ENCODE data around the gene SLC38A5.

DNA sequence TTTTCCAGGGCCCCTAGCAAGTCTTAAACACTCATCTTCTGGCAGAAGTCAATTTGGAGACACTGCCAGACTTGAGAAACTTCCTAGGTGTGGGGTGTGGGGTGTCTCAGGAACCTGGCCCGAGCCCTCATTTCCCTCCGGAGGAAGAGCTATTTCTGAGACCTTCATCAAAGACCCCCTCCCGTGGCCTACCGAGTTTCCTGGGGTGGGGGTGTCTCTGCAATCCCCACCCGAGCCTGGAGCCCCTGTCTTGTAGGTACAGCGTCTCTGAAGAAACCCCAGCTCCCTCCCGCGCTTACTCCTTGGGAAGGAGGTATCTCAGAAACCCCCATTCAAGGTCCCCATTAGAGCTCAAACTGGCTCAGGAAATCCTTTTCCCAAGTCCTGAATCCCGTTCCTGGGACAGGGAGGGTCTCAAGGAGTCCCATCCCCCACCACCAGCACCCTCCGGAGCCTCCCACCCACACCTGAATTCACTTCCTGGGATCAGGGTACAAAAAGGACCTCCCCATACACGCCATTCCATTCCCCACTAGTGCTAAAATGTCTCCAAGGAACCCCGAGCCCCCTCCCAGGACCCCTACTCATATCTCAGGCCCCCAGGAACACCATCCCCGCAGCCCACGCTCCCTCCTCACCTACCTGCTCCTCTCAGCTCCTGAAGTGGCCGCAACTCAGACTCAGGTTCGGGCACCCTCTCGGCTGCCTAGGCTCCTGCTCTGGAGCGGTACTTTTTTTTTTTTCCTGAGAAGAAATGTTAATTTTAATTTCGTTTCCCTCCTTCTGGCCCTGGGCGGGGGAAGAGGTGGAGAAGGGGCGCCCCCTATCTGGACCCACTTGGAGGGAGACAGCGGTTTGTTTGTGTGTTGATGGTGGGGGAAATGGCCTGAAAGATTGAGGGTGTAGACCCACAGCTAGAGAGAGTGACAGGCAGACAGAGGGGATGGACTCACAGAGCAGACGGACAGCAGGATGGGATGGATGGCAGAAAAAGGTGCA, 1.1 kb downstream of the SLC38A5 start:
- TF ChIP-seq, protein P1, sequence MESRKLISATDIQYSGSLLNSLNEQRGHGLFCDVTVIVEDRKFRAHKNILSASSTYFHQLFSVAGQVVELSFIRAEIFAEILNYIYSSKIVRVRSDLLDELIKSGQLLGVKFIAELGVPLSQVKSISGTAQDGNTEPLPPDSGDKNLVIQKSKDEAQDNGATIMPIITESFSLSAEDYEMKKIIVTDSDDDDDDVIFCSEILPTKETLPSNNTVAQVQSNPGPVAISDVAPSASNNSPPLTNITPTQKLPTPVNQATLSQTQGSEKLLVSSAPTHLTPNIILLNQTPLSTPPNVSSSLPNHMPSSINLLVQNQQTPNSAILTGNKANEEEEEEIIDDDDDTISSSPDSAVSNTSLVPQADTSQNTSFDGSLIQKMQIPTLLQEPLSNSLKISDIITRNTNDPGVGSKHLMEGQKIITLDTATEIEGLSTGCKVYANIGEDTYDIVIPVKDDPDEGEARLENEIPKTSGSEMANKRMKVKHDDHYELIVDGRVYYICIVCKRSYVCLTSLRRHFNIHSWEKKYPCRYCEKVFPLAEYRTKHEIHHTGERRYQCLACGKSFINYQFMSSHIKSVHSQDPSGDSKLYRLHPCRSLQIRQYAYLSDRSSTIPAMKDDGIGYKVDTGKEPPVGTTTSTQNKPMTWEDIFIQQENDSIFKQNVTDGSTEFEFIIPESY (IDR thresholded peaks at IDR 0.05; ENCODE audit: extremely low read depth, insufficient replicate concordance, low read length): no peak
- TF ChIP-seq POLR2AphosphoS5 (IDR thresholded peaks at IDR 0.05; ENCODE audit: low read depth, low read length): no peak
- TF ChIP-seq, protein P2, sequence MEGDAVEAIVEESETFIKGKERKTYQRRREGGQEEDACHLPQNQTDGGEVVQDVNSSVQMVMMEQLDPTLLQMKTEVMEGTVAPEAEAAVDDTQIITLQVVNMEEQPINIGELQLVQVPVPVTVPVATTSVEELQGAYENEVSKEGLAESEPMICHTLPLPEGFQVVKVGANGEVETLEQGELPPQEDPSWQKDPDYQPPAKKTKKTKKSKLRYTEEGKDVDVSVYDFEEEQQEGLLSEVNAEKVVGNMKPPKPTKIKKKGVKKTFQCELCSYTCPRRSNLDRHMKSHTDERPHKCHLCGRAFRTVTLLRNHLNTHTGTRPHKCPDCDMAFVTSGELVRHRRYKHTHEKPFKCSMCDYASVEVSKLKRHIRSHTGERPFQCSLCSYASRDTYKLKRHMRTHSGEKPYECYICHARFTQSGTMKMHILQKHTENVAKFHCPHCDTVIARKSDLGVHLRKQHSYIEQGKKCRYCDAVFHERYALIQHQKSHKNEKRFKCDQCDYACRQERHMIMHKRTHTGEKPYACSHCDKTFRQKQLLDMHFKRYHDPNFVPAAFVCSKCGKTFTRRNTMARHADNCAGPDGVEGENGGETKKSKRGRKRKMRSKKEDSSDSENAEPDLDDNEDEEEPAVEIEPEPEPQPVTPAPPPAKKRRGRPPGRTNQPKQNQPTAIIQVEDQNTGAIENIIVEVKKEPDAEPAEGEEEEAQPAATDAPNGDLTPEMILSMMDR (IDR thresholded peaks at IDR 0.05 in 2 of 3, conservative IDR thresholded peaks at IDR 0.05 in 1 of 3; ENCODE audit: borderline replicate concordance in 1 of 3, insufficient read depth in 1 of 3, low read depth in 2 of 3, low read length in 2 of 3): peak in 2 of 3 experiments; percentile 35 to 42; a peak in 3 of 6 replicates
- TF ChIP-seq, protein P3, sequence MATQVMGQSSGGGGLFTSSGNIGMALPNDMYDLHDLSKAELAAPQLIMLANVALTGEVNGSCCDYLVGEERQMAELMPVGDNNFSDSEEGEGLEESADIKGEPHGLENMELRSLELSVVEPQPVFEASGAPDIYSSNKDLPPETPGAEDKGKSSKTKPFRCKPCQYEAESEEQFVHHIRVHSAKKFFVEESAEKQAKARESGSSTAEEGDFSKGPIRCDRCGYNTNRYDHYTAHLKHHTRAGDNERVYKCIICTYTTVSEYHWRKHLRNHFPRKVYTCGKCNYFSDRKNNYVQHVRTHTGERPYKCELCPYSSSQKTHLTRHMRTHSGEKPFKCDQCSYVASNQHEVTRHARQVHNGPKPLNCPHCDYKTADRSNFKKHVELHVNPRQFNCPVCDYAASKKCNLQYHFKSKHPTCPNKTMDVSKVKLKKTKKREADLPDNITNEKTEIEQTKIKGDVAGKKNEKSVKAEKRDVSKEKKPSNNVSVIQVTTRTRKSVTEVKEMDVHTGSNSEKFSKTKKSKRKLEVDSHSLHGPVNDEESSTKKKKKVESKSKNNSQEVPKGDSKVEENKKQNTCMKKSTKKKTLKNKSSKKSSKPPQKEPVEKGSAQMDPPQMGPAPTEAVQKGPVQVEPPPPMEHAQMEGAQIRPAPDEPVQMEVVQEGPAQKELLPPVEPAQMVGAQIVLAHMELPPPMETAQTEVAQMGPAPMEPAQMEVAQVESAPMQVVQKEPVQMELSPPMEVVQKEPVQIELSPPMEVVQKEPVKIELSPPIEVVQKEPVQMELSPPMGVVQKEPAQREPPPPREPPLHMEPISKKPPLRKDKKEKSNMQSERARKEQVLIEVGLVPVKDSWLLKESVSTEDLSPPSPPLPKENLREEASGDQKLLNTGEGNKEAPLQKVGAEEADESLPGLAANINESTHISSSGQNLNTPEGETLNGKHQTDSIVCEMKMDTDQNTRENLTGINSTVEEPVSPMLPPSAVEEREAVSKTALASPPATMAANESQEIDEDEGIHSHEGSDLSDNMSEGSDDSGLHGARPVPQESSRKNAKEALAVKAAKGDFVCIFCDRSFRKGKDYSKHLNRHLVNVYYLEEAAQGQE (IDR thresholded peaks at IDR 0.05; ENCODE audit: low read depth): no peak
- no peak for TF ChIP-seq EZH2phosphoT487 (IDR thresholded peaks at IDR 0.05; ENCODE audit: borderline replicate concordance)
- no peak for TF ChIP-seq POLR2A (IDR thresholded peaks at IDR 0.05; ENCODE audit: borderline replicate concordance, extremely low read depth, insufficient read depth, insufficient read length)
- no peak for TF ChIP-seq EZH2 (IDR thresholded peaks at IDR 0.05)
- TF ChIP-seq, protein P4, sequence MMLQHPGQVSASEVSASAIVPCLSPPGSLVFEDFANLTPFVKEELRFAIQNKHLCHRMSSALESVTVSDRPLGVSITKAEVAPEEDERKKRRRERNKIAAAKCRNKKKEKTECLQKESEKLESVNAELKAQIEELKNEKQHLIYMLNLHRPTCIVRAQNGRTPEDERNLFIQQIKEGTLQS (IDR thresholded peaks at IDR 0.05): no peak
